ENCODE data around the gene FHOD1. TPM values are rescaled to one million over a fixed set of nuclear protein-coding genes. Genes with fewer than 3 reads are reported as not detected.

Gene FHOD1
- total RNA-seq, 1 donor from 2014 or later, result 32.9 TPM

DNA sequence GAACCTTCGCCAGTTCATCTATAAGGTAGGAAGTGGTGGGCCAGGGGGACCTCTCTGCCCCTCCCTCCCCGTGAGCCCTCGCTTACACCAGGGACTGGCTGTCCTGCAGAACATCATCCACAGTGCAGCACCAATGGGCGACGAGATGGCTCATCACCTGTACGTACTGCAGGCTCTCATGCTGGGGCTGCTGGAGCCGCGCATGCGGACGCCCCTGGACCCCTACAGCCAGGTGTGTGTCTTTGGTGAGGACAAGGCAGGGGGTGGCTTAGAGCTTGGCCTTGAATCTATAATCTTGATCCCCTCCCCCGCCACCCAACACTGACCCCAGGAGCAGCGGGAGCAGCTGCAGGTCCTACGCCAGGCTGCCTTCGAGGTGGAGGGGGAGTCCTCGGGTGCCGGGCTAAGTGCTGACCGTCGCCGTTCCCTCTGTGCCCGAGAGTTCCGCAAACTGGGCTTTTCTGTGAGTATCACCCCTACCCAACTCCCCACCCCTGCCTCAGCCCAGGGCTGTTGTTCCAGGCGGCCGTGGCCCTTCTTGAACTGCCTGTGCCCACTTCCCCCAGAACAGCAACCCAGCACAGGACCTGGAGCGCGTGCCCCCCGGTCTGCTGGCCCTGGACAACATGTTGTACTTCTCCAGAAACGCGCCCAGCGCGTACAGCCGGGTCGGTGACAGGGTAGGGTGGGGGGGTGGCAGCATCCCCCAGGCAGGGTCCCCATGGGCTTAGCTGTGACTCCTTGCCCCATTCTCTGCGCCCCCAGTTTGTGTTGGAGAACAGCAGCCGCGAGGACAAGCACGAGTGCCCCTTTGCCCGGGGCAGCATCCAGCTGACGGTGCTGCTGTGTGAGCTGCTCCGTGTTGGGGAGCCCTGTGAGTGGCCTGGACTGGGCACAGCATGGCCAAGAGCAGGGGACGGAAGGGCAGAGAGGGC lies 45.6 kb downstream of the FHOD1 start:
- H3K4me1 Mint-ChIP-seq (ENCODE audit: low read depth), result peaks cover 9% of the 10 kb centered on the region
- H3K27ac Mint-ChIP-seq (ENCODE audit: unreplicated experiment), result no peak overlapping the region
- peaks cover 9% of the 10 kb centered on the region for H3K36me3 Mint-ChIP-seq (ENCODE audit: low read depth)

DNA sequence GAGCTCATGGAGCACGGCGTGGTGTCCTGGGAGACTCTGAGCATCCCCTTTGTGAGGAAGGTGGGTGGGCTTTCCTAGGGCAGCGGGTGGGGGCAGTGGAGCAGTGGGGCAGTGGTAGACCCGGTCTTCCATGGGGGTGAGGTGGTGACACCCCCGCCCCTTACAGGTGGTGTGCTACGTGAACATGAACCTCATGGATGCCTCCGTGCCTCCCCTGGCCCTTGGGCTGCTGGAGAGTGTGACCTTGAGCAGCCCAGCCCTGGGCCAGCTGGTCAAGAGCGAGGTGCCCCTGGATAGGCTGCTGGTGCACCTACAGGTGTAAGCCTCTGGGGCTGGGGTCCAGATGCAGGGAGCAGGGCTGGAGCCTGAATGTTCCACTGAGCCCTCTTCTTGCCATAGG lies 46.8 kb downstream of the FHOD1 start:
- Mint-ChIP-seq H3K4me3 (ENCODE audit: unreplicated experiment) (no peak overlapping the region), H3K27ac (ENCODE audit: unreplicated experiment) (no peak overlapping the region), H3K9me3 (ENCODE audit: low read depth) (no peaks in the 10 kb centered on the region), H3K36me3 (ENCODE audit: low read depth) (peaks cover 19% of the 10 kb centered on the region), H3K4me1 (ENCODE audit: low read depth) (peaks cover 10% of the 10 kb centered on the region), H3K27me3 (ENCODE audit: low read depth) (no peaks in the 10 kb centered on the region)
- no peak for TF ChIP-seq CTCF (IDR thresholded peaks at IDR 0.05)
- DNase-seq (ENCODE audit: low spot score), result no peak

More for the DNA sequence above, 45.6 kb downstream of the FHOD1 start:
- no peak for DNase-seq (ENCODE audit: low spot score)
- TF ChIP-seq CTCF (IDR thresholded peaks at IDR 0.05), result no peak
- Mint-ChIP-seq H3K9me3 (ENCODE audit: low read depth) (no peaks in the 10 kb centered on the region), H3K27me3 (ENCODE audit: low read depth) (no peaks in the 10 kb centered on the region), H3K4me3 (ENCODE audit: unreplicated experiment) (no peak overlapping the region)

- H3K27me3 Mint-ChIP-seq (ENCODE audit: low read depth), result no peaks in the 10 kb centered on the region
- H3K9me3 Mint-ChIP-seq (ENCODE audit: low read depth), result no peaks in the 10 kb centered on the region
- peak; percentile 20 for TF ChIP-seq CTCF (IDR thresholded peaks at IDR 0.05)
- peaks cover 10% of the 10 kb centered on the region for H3K4me1 Mint-ChIP-seq (ENCODE audit: low read depth)
- H3K36me3 Mint-ChIP-seq (ENCODE audit: low read depth), result peaks cover 21% of the 10 kb centered on the region
- no peak overlapping the region for H3K4me3 Mint-ChIP-seq (ENCODE audit: unreplicated experiment)
- H3K27ac Mint-ChIP-seq (ENCODE audit: unreplicated experiment), result no peak overlapping the region
- no peak for DNase-seq (ENCODE audit: low spot score)
These were observed 47.5 kb downstream of the FHOD1 start for GRCh38 chr16:67199808-67200198.

DNA sequence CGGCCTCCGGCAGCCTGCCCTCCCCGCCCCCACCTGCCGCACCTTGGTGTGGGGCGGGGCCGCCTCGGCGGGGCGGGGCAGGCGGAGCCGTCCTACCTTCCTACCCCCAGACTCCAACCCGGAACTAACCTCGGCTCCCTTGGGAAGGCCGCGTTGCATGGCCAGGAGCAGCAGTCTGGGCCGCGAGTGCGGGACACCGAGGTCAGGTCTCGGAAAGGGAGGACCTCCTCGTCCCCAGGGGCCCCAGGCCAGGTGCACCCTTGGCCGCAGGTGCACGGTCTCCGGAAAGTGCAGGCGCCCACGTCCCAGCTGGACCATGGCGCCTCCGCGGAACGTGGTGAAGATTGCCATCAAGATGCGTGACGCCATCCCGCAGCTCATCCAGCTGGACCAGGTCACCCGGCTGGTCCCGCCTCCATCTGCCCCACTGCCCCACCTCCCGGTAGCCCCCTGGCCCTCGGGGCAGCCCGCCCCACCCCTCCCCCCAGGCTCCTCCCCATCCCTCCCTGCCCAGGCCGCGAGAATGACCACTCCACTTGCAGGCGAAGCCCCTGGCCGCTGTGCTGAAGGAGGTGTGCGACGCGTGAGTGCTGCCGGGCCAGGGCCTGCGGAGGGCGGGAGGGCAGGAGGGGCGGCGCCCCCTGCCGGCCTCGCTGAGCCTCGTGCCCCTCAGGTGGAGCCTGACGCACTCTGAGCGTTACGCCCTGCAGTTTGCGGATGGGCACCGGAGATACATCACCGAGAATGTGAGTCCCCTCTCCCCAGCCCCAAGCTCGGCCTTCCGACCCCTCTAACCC lies 48.1 kb downstream of the FHOD1 start, which contains the start of gene ELMO3:
ELMO3 (plus strand) TSS at position 121 of the 797 bp plus-strand sequence; CDS start at position 317, 196 bp downstream.
- no peaks in the 10 kb centered on the region for H3K27me3 Mint-ChIP-seq (ENCODE audit: low read depth)
- H3K27ac Mint-ChIP-seq (ENCODE audit: unreplicated experiment), result peak within 1 kb of the TSS; percentile 42
- DNase-seq (ENCODE audit: low spot score), result no peak
- TF ChIP-seq CTCF (IDR thresholded peaks at IDR 0.05), result peak; percentile 48
- H3K4me3 Mint-ChIP-seq (ENCODE audit: unreplicated experiment), result no peak within 1 kb of the TSS
- H3K36me3 Mint-ChIP-seq (ENCODE audit: low read depth), result peaks cover 24% of the 10 kb centered on the region
- H3K4me1 Mint-ChIP-seq (ENCODE audit: low read depth), result peaks cover 10% of the 10 kb centered on the region
- H3K9me3 Mint-ChIP-seq (ENCODE audit: low read depth), result no peaks in the 10 kb centered on the region

DNA sequence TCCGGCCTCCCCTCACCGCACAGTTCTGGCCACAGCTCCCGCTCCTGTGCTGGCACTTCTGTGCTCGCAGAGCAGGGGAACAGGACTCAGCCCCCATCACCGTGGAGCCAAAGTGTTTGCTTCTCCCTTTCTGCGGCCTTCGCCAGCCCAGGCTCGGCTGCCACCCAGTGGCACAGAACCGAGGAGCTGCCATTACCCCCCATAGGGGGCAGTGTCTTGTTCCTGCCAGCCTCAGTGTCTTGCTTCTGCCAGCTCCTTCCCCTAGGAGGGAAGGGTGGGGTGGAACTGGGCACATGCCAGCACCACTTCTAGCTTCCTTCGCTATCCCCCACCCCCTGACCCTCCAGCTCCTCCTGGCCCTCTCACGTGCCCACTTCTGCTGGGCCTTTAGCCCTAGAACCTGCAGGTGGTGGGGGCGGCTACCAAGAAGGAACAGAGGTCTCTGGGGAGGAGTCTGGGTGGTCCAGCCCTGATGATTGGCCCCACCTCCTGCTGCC lies 49.0 kb downstream of the FHOD1 start:
- H3K36me3 Mint-ChIP-seq (ENCODE audit: low read depth), result peaks cover 24% of the 10 kb centered on the region
- DNase-seq (ENCODE audit: low spot score), result no peak

More for the DNA sequence above, 49.0 kb downstream of the FHOD1 start:
- Mint-ChIP-seq H3K4me1 (ENCODE audit: low read depth) (peaks cover 19% of the 10 kb centered on the region), H3K9me3 (ENCODE audit: low read depth) (no peaks in the 10 kb centered on the region), H3K4me3 (ENCODE audit: unreplicated experiment) (no peak overlapping the region), H3K27me3 (ENCODE audit: low read depth) (no peaks in the 10 kb centered on the region), H3K27ac (ENCODE audit: unreplicated experiment) (peak overlapping the region; percentile 42)
- peak; percentile 78 for TF ChIP-seq CTCF (IDR thresholded peaks at IDR 0.05)

All from chondrocyte (in vitro differentiated cells).